Measurements from ENCODE around the gene TM9SF1. TPM values are rescaled to one million over a fixed set of nuclear protein-coding genes. Genes with fewer than 3 reads are reported as not detected.

Gene TM9SF1
- polyA plus RNA-seq, 1 donor: 18.8 TPM

- DNase-seq (ENCODE audit: low read depth): no peak
These were observed 1.1 kb upstream of the TM9SF1 start for GRCh38 chr14:24196071-24197055.

GRCh38 chr14:24194873-24195185 lies 412 bp downstream of the TM9SF1 start:
- DNase-seq (ENCODE audit: low read depth): no peak

- DNase-seq (ENCODE audit: low read depth): no peak
These were observed 912 bp downstream of the TM9SF1 start for GRCh38 chr14:24194186-24194872.

DNA sequence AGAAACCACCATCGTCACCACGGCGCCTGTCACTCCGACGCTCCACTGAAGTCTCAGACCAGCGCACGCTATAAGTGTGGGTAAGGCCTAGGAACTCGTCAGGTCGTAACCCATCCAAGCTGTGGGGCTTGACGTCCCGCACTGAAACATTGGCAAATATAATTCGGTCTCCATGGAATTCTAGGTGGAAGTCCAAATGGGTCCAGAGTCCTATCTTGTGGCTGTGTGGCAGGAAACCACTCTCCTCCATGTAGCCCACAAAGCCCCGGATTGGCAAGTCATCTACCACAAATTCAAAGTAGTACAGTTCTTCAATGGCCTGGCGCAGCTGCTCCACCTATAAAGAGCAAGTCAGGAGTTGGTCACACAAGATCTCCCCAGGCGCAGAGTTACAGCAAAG lies 2.3 kb downstream of the TM9SF1 start:
- no peak for DNase-seq (ENCODE audit: low read depth)

DNA sequence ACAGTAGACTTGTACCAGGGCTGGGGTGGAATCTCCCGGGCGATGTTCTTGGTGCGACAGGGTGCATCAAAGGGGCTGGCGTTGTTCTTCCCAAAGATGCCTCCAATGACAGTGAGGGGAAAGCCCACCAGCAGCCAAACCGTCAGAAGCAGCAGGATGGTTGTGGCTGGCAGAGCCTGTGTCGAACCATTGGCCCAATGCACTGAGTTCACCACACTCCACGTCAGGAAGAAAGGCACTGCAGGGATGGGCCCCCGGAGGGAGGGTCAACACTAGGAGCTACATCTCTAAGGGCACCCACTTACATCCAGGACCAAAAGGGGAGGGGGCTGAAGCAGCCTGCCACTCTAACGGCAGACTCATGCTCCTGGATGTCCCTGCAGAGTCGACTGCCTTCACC lies 4.8 kb downstream of the TM9SF1 start:
- no peak for DNase-seq (ENCODE audit: low read depth)

- DNase-seq (ENCODE audit: low read depth): no peak
These were observed 5.8 kb downstream of the TM9SF1 start for GRCh38 chr14:24189460-24189859.

DNA sequence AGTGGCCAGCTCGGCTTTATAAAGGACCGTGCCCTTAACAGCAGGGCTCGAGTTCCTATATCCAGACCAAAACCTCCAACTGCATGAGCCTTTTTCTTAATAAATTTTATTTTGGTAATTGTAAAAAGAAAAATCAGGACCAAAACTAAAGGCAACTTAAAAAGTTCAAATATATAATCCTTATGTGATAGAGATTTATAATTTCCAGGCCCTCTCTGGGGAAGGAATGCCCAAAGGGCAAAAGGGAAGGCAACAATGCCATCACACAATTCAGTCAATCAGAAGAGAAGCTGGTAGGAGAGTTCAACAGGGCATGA lies 6.2 kb downstream of the TM9SF1 start:
- no peak for DNase-seq (ENCODE audit: low read depth)

GRCh38 chr14:24188251-24189058 lies 6.8 kb downstream of the TM9SF1 start, which contains the start of gene IPO4:
IPO4 (minus strand) TSS chr14:24188816; CDS start chr14:24188787, 29 bp downstream.
- peak; percentile 94 for DNase-seq (ENCODE audit: low read depth)

DNA sequence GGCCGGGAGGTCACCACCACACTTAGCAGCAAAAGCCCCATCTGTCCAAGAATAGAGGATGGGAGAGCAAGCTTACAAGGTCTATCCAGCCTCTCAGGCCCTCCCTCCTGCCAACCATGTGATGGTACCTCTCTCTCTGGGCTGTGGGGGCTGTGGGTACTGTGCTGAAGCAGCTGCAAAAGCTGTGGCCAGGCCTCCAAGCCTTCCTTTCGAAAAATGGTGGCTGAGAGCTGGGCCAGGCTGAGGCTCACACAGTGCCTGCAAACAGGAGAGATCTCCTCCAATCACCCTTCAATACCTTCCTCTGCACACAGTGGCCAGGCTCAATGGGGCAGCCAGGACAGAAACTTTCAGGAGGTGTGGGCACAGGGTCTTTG lies 7.7 kb downstream of the TM9SF1 start:
- DNase-seq (ENCODE audit: low read depth): no peak

- DNase-seq (ENCODE audit: low read depth): no peak
These were observed 8.3 kb downstream of the TM9SF1 start for GRCh38 chr14:24186831-24187538.

DNA sequence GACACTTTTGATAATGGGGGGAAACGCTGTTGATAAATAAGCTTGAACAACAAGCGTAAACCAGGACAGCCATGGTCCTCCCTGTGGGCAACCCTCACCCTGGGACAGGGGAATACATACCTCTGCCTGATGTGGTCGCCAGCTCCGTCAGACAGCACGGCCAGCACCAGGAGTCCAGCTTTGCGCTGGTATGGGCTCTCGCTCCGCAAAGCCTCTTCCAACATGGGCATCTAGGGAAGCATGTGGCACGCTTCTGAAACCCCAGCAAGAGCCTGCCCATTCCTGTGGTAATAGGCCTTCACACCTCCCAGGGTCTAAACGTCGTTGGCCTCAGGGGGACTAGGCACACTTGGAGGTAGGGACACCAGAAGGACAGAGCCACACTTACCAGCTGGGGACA lies 9.5 kb downstream of the TM9SF1 start:
- no peak for DNase-seq (ENCODE audit: low read depth)

DNA sequence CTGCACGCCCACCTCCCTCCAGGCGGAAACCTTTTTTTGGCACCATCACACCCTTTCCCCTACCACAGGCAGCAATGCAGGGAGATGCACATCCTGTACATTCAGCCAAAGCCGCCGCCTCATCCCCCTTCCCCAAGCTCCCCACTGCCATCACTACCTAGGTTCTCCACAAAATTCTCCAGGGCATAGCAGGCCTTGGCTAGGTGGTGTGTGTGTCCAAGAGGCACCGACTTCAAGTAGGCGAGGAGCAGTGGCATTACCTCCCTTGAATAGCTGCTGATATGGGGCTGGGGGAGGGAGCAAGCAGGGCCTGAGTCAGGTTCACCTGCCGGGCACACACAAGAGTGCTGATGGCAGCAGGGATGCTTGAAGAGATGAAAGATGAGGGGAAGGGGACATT lies 10.2 kb downstream of the TM9SF1 start:
- DNase-seq (ENCODE audit: low read depth): no peak

DNA sequence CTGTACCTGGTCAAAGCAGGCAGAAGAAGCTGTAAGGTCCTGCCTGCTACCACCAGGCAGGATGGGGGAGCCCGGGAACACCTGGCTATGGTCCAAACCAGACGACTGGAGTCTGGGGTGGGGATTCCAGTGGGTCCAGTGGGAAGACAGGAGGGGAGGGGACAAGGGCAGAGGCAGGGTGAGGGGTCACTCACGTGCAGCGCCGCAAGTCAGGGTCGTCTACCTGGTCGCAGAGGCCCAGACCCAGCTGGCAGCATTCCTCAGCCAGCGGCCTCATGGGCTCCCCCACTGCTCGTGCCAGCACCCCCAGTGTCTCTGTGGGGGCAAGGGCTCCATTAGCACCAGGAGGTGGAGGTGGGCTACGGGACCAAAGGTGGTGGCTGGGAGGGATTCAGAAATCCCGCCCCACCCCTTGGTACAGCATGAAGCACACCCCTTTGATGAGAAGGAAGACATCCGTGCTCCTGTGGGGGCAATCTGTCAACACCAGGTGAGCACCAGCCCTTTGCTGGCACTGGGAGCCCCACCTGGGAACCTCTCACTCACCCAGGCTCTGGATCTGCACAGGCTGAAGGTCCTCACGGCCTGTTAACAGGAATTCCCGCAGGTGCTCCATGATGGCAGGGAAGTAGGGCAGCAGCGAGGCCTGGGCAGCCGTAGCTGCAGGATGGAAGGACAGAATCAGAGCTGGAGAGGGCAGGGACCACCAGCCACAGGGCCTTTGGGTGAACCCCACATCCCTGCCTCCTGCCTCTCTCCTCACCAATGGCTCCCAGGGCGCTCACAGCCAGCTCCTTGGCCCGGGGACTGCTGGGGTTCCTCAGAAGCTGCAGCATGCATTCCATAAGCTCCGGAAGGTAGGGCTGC lies 10.9 kb downstream of the TM9SF1 start:
- DNase-seq (ENCODE audit: low read depth): no peak

DNA sequence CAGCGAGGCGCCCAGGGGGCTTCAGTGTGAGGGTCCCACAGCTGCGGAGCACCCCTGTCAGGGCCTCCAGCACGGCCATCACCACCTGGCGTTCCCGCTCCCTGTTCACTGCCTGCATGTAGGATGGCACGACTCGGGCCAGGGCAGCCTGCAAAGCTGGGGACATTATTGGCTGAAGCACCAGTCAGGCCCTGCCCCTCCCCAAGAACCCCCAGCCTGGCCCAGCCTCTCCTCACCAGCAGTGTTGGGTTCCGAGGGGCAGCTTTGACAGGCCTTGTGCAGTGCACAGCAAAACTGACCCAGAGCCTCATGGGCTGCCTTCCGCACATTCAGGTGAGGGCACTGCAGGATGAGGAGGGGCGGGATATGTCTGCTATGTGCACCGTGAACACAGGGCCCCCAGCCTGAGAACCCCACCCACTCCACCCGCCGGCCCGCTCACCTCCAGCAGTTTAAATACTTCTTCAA lies 12.2 kb downstream of the TM9SF1 start:
- DNase-seq (ENCODE audit: low read depth): no peak

DNA sequence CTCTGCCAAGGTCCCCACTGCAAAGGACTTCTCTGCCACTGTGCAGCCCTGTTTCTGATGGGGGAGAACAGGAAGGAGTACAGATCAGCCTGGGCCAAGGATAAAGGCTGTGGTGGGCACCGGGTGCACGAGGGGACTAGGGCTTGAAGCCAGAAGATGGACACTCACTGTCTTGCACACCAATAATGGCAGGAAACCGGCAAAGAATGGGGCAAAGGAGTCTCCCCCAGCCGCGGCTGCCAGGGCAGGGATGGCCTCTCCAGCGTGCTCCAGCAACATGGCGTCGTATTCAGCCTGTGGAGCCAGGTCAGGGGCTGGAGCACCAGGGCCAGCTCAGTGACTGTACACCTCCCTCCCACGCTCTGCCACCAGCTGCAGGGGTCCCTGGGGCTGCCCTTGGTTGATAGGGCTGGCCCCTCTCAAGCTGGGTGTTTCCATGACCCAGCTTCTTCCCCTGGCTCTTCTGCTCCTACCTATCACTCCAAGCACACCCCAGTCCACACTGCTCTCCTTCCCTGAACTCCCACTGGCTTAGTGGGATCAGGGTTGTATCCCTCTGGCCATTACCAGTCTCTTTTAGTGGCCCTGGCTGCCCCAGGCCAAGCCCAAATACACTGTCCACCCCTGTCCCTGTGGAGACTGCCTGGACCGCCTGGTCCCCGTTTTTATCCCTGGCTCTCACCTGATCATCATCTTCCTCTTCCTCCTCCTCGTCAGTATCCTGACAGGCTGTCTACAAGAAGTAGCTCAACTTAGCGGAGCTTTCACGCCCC lies 12.9 kb downstream of the TM9SF1 start:
- DNase-seq (ENCODE audit: low read depth): no peak

DNA sequence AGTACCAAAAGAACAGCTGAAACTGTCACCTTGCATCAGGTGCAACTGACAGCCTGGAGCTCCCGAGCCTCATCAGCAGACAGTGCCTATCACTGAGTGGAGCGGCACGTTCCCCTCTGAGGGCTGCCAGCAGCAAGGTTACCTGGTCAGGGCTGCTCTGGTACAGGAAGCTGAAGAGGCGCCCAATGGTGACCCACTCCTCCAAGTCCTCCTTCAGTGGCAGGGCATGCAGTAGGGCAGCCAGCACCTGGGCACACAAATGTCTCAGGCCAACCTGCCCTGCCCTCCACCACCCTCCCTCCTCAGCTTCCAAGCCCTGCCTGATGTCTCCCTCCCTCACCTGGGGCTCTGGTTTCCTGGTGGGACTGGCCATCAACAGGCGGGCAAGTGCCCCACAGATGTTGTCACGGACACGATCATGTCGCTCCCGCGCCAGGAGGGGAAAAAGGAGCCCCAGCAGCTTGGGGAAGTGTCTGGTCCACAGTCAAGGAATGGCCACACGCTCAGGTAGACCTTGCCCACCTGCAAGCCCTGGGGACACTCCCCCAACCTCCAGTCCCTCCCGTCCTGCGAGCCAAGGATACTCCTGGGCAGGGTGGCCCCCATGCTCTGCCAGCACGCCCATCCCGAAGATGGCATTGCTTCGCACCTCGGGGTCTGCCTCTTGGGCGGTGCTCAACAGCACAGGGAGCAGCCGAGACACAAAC lies 13.7 kb downstream of the TM9SF1 start:
- DNase-seq (ENCODE audit: low read depth): no peak

- no peak for DNase-seq (ENCODE audit: low read depth)
These were observed 15.1 kb downstream of the TM9SF1 start for GRCh38 chr14:24179961-24180796.

DNA sequence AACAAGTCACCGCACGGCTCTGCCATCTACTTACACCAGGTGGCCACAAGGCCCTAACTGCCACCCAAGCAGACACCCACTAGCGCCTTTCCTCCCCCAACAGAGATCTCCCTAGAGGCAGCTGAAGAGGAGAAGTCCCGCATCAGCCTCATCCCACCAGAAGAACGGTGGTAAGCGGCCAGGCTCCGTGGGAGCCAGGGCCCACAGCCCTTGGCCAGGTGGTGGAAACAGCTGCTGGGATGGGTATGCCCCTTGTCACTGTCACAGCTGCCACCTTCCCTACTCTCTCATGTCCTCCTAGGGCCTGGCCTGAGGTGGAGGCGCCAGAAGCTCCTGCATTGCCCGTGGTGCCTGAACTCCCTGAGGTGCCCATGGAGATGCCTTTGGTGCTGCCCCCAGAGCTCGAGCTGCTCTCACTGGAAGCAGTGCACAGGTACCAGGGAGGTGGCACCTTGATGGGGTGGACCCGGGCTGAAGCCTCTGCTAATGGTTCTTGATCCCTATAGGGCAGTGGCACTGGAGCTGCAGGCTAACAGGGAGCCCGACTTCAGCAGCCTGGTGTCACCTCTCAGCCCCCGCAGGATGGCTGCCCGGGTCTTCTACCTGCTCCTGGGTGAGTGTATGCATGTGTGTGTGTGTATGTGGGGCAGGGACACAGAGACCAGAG lies 15.8 kb downstream of the TM9SF1 start:
- no peak for DNase-seq (ENCODE audit: low read depth)

All from forelimb muscle (tissue), 1 donor.